SK-N-SH treated with all-trans-retinoic acid at 6 μM for 48 hours (cell line): ENCODE data around the gene IGF1R.

ENCODE experiments used
- CSDC2 ChIP-seq: fragments of 250-450 bp; sonication (Bioruptor Pico); IDR thresholded peaks from 2 replicates; pipeline ENCODE4 v1.5.0; 2020; ENCODE audit warnings: mild to moderate bottlenecking, moderate library complexity
- CSRNP3 ChIP-seq: fragments of 250-450 bp; sonication (Bioruptor Pico); IDR thresholded peaks from 2 replicates; pipeline ENCODE4 v1.5.1; 2021; ENCODE audit warnings: mild to moderate bottlenecking, moderate library complexity
- GLIS3 ChIP-seq: fragments of 250-450 bp; sonication (Bioruptor Pico); IDR thresholded peaks from 2 replicates; pipeline ENCODE4 v1.5.0; 2020; ENCODE audit warnings: mild to moderate bottlenecking, moderate library complexity
- ISL1 ChIP-seq: fragments of 250-450 bp; sonication (Bioruptor Pico); IDR thresholded peaks from 2 replicates; pipeline ENCODE4 v2.1.2; 2022; ENCODE audit warnings: mild to moderate bottlenecking, moderate library complexity
- POU6F1 ChIP-seq: fragments of 250-450 bp; sonication (Bioruptor Pico); IDR thresholded peaks from 2 replicates; pipeline ENCODE4 v1.8.0; 2021; ENCODE audit warnings: low read depth, mild to moderate bottlenecking, moderate library complexity, borderline replicate concordance
- SNAI2 ChIP-seq: fragments of 250-450 bp; sonication (Bioruptor Pico); IDR thresholded peaks from 2 replicates; pipeline ENCODE4 v1.5.0; 2020; ENCODE audit warnings: mild to moderate bottlenecking, moderate library complexity
- TCF4 ChIP-seq: fragments of 250-450 bp; sonication (Bioruptor Pico); IDR thresholded peaks from 2 replicates; pipeline ENCODE4 v1.8.0; 2021; ENCODE audit warnings: mild to moderate bottlenecking, moderate library complexity, borderline replicate concordance
- ZC3H10 ChIP-seq: fragments of 250-450 bp; sonication (Bioruptor Pico); IDR thresholded peaks from 2 replicates; pipeline ENCODE4 v1.5.1; 2021; ENCODE audit warnings: mild to moderate bottlenecking, moderate library complexity
- ZFP3 ChIP-seq: fragments of 250-450 bp; sonication (Bioruptor Pico); IDR thresholded peaks from 2 replicates; pipeline ENCODE4 v1.5.0; 2020; ENCODE audit warnings: mild to moderate bottlenecking, moderate library complexity
- ZFP30 ChIP-seq: fragments of 450-650 bp; formaldehyde crosslinking; IDR thresholded peaks from 2 replicates; pipeline ENCODE4 v1.5.0; 2022; ENCODE audit warnings: mild to moderate bottlenecking, moderate library complexity
- TF ChIP-seq, protein P1 (sequence below): fragments of 250-450 bp; sonication (Bioruptor Pico); IDR thresholded peaks from 2 replicates; pipeline ENCODE4 v1.8.0; 2020; ENCODE audit warnings: mild to moderate bottlenecking, moderate library complexity, borderline replicate concordance
- TF ChIP-seq, protein P2 (sequence below): fragments of 250-450 bp; sonication (Bioruptor Pico); IDR thresholded peaks from 2 replicates; pipeline ENCODE4 v1.5.1; 2020; ENCODE audit warnings: low read depth, mild to moderate bottlenecking, moderate library complexity

DNA sequence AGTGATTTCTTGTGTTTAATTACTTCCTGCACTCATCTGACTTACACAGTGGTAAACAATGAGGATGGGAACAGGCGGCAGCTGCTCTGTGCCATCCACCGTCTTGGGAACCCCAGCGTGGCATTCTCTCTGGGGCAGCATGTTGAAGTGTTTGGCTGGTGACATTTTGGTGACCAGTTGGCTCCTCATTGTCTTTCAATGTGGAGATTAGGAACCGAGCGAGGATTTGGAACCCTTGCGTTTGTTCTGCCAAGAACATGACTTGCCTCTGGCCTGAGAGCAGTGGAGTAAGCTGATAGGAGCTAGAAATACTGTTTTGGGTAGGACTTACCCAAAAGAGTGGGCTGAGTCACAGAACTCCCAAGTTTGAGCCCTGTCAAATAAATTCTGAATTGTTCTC, 88.8 kb downstream of the IGF1R start:
- TF ChIP-seq ISL1 (no peak), TCF4 (CRISPR knock-in tag) (no peak), CSRNP3 (CRISPR knock-in tag) (no peak), ZC3H10 (CRISPR knock-in tag) (no peak), ZFP30 (CRISPR knock-in tag) (no peak), POU6F1 (CRISPR knock-in tag) (no peak), SNAI2 (no peak), ZFP3 (no peak), CSDC2 (CRISPR knock-in tag) (no peak), GLIS3 (CRISPR knock-in tag) (no peak)
- TF ChIP-seq, protein P1, sequence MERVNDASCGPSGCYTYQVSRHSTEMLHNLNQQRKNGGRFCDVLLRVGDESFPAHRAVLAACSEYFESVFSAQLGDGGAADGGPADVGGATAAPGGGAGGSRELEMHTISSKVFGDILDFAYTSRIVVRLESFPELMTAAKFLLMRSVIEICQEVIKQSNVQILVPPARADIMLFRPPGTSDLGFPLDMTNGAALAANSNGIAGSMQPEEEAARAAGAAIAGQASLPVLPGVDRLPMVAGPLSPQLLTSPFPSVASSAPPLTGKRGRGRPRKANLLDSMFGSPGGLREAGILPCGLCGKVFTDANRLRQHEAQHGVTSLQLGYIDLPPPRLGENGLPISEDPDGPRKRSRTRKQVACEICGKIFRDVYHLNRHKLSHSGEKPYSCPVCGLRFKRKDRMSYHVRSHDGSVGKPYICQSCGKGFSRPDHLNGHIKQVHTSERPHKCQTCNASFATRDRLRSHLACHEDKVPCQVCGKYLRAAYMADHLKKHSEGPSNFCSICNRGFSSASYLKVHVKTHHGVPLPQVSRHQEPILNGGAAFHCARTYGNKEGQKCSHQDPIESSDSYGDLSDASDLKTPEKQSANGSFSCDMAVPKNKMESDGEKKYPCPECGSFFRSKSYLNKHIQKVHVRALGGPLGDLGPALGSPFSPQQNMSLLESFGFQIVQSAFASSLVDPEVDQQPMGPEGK (CRISPR knock-in tag): no peak
- TF ChIP-seq, protein P2, sequence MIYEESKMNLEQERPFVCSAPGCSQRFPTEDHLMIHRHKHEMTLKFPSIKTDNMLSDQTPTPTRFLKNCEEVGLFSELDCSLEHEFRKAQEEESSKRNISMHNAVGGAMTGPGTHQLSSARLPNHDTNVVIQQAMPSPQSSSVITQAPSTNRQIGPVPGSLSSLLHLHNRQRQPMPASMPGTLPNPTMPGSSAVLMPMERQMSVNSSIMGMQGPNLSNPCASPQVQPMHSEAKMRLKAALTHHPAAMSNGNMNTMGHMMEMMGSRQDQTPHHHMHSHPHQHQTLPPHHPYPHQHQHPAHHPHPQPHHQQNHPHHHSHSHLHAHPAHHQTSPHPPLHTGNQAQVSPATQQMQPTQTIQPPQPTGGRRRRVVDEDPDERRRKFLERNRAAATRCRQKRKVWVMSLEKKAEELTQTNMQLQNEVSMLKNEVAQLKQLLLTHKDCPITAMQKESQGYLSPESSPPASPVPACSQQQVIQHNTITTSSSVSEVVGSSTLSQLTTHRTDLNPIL: no peak
